D721Med (cell line): ENCODE measurements around the gene NUP62.

Experiments used
- DNase-seq: peaks from one replicate; pipeline ENCODE4 v3.0.0; 2011; ENCODE audit warnings: low spot score; ENCODE audit not compliant: insufficient read length
- FAIRE-seq: peaks from 2 replicates; lab custom pipeline; 2011; peaks lifted over from hg19 to GRCh38; lab: Jason Lieb, UNC
- TF ChIP-seq, protein P1 (sequence below): IDR thresholded peaks from 2 replicates; pipeline ENCODE4 v1.5.1; 2012; ENCODE audit warnings: mild to moderate bottlenecking, control low read depth; ENCODE audit not compliant: insufficient read depth; ENCODE audit errors: missing control alignments

Gene NUP62

DNA sequence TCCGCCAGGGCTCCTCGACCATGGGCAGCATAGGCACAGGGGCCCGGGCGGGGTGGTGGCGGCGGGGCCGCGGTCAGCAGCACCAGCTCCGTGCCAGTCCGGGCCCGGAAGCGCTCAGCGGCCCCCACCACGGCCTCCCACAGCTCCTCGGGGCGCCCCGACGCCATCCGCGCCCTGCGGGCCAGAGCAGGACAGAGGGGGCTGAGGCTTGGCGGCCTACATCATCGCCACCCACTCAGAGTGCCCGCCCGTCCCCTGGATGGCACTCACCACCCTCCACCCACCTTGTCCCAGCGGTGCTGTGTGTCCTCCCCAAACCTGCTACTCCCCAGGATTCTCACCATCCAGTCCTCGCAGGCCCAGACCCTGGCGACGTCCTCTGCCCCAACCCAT, 56.2 kb downstream of the NUP62 start:
- FAIRE-seq (no peak), DNase-seq (no peak)
- TF ChIP-seq, protein P1, sequence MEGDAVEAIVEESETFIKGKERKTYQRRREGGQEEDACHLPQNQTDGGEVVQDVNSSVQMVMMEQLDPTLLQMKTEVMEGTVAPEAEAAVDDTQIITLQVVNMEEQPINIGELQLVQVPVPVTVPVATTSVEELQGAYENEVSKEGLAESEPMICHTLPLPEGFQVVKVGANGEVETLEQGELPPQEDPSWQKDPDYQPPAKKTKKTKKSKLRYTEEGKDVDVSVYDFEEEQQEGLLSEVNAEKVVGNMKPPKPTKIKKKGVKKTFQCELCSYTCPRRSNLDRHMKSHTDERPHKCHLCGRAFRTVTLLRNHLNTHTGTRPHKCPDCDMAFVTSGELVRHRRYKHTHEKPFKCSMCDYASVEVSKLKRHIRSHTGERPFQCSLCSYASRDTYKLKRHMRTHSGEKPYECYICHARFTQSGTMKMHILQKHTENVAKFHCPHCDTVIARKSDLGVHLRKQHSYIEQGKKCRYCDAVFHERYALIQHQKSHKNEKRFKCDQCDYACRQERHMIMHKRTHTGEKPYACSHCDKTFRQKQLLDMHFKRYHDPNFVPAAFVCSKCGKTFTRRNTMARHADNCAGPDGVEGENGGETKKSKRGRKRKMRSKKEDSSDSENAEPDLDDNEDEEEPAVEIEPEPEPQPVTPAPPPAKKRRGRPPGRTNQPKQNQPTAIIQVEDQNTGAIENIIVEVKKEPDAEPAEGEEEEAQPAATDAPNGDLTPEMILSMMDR, result no peak

DNA sequence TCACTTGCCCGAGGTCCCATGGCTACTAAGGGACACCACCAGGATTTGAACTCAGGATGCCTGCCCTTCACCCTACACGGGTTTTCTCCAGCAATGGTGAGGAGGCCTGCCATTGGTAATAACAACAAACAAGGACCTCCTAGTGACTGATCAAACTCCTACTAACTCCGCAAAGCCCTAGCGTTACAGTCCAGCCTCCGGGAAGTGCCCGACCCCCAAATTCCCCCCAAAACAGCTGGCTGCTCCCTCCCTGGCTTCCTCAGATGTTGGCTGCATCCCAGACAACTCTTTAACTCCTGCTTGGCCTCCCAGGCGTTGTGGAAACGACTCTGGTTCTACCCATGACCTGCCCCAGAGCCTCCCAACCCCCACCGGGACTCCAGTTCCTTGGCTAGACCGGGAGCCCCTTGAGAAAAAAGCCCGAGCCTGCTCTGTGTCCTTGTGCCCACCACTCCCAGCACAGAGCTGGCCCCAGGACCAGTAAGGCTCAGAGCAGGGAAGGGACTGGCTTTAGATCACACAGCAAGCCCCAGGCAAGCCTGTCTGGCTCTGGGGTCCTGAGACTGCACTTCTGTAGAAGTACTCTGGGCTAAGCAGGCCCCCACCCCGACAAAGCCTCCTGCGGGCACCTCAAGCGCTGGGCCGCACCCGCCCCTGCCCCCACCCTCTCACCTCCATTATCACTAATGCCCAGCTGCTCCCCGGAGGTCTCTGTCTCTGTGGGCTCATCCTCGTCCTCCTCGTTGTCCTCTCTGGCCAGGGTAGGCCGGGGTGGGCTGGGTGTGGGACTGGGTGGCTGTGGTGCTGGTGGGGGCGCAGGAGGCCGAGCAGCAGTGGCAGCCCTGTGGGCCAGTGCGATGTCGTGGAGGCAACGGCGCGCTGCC, 56.8 kb downstream of the NUP62 start:
- DNase-seq, result no peak
- no peak for FAIRE-seq
- TF ChIP-seq, protein P1, result no peak

DNA sequence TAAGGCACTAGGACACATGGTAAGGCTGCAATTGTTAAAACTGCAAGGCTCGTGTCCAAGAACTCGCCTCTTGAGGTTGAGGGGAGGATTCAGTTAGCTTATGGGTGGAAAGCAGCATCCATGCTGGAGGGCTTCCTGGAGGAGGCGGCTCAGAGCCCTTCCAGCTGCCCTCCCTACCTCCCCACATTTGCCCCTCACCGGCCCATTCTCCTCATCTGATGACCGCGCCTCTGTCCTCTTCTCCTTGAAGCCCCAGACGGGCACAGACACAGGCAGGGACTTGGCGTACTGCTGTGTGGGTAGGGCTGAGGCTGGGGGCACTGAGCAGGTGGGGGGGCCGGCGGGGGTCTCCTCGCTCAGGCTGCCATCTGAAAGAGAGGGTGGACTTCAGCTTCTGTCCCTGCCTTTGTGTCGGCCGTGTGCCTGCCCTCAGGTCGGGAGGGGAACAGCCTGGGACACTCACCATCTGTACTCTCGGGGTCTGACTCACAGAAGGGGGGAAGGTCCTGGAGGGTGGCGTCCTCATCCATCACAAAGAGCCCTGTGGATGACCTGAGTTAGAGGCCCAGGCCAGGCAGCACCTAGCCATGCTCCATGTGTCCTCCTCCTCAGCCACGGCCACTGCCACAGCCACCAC, 57.8 kb downstream of the NUP62 start:
- FAIRE-seq, result no peak
- no peak for DNase-seq
- TF ChIP-seq, protein P1, result no peak

DNA sequence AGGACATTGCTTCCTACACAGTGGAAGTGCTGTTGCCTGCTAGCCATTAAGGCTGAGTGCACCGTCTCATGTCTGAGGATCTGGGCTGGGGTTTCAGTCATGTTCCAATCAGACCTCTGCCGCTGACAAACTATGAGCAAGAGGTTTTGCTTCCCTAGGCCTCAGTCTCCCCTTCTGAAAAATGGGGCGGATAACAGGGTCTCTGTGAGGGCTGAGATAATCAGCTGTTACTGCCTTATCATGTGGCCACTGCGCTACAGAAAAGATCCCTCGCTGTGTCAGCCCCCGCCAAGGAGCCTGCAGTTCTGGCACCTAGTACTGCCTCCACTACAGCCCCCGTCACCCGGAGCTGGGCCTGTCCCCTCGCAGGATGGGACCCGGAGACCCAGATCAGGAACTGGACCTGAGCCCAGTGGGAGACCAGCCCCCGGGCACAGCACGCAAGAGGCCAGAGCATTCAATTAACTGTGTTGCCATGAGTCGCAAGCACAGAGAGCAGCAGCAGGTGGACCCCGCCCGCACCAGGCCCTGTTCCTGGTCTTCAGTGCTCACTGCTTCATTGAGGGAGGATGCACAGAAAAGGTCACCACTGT, 58.9 kb downstream of the NUP62 start:
- no peak for DNase-seq
- FAIRE-seq, result no peak
- TF ChIP-seq, protein P1, result no peak

DNA sequence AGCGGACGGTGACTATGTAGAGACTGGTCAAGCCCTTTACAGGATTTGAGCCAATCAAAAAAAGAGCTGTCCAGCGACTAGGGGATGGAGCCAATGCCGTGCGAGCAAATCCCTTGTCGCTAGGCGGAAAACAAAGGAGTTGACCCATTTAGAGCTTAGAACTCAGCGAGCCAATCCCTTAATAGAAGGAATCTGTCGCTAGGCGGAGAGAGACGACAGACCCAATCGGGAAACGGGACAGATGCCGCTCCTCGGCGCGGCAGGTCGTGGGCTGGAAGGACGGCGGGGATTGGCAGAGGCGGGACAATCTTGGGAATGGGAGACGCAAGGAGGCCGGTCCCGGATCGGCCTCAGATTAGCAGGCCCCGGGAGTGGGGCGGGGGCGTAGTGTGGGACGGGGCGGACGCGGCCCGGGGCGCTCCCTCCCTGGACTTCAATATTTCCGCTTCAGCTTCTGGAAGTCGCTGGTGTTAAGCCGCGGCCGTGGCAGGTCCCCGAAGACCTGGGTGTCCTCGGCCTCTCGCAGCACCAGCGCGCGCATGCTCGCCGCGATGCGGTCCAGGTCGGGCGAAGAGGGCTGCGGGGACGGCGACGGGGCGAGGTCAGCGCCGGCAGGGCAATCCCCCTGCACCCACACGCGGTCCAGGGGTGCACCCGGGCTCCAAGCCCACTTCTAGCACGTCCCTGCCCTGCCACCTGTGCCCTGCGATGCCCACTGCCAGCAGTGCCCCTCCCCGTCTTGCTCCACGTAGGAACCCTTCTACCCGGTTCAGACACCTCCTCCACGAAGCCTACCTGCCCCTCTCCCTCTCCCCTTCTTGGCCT, 59.6 kb downstream of the NUP62 start:
- DNase-seq, result peak; percentile 67
- peak; percentile 80 for FAIRE-seq
- TF ChIP-seq, protein P1, result no peak

DNA sequence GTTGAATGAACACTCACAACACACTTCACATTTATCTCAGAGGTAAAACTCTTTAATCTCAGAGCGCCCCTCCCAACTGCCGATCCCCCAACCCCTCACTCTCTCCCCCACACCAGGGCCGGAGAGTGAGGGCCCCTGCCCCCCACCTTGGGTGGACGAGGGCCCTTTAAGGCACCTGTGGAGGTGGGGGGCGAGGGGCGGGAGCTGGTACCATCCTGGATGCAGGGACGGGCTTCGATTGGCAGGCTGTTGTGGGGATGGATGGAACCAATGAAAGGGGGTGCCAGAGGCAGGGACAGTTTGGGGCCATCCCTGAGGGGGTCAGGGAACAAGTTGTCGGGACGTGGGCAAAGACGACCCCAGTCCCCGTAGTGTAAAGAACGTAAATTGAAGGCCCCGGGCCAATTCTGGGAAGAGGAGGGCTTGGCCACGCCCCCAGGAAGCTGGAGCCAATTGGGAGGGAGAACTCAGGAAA, 60.3 kb downstream of the NUP62 start:
- TF ChIP-seq, protein P1, result no peak
- DNase-seq (no peak), FAIRE-seq (no peak)
